ENCODE measurements around the gene TMCC2.

The TMCC2 gene

DNA sequence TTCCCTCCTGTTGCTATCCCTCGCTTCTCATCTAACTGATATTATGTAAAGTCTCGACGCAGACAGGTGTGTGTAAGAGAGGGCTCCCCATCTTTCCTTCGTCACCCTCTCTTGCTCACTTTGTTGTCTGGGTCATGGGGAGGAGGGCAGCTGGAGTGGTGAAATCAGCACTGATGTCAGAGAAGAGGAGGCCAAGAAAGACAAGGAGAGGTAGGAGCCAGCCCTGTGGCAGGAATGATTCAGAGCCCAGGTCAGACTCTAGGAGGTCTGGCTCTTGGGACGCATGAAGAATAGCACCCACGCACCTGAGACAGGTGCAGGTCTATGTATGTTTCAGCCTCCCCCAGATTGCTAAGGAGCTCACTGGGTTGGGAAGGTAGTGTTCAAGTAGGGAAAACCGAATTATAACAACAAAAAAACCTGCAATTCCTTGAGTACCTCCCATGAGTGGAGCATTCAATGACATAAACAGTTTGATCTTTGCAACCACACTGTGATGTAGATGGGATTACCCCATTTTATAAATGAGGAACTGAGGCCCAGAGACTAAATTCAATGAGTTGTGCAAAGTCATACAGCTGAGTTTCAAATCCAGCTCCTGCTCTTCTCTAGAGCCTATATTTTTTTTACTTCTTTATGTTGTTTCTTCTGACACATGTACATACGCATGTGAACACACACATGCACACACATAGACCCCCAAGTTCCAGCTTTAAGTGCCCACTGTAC is 83.4 kb downstream of the TMCC2 start:
- DNase-seq, result no peak

DNA sequence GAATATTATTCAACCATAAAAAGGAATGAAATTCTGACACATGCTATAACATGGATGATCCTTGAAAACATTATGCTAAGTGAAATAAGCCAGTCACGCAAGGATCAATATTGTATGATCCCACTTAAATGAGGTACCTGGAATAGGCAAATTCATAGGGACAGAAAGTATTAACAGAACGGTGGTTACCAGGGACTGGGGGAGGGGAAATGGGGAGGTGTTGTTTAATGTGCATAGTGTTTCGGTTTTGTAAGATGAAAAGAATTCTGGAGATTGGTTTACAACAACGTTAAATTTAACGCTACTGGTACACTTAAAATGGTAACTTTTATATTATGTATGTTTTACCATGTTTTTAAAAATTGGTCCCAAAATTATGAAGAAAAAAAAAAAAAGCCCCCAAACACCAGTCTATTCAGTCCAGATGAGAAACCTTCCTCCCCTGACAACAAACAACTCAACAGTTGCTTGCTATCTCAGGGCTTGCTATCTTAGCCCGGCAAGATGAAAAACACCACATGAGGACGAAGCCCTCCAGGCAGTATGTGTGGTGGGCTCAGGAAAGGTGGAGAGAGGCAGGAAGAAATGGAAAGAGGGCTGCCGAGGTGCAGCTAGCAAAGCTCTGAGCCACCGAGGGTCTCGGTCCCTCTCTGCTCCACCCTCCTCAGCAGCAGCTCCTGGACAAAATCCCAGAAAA is 85.3 kb downstream of the TMCC2 start:
- no peak for DNase-seq

GRCh38 chr1:205313563-205314308 is 86.0 kb downstream of the TMCC2 start:
- DNase-seq, result no peak

DNA sequence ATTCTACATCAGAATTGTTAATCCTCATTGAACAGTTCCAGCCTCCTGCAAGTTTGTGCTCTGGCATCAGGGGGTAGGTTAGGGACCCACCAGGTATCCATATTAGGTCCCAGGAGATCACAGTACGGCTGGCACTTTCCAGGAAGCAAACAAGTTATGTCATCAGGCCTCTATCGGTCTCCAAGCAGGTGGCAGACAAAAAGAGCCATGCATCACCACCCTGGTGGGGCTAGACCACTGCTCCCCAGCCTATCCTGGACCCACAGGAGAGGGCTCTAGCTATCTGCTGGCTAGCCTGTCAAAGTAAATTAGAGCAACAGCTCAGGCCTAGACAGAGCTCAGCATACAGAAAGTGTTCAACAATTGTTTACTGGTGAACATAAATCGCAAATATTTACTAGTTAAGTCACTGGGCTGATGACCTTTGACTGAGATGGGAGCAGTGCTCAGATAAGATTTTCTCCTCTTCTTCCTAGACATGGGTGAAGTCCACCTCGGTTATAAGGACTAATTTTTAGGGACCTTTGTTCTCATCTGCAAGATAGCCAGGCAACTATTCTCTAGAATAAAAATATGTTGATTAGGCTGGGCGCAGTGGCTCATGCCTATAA is 87.4 kb downstream of the TMCC2 start:
- no peak for DNase-seq

DNA sequence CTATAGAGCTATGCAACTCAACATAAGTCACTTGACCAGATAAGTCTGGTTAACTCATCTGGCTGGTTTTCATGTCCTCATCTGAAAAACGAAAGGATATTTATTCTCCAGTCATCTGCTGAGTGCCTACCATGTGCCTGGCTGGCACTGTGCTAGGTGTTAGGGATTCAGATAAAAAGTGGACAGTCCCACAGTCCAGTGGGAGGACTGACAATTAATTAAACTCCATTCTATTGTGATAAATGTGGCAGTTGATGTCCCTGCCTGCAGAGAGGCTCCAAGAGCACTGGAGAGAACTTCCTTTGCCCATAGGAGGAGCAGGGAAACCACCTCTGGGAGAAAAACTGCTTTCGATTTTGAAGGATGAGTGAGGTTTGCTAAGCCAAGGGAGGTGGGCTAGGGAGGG is 88.4 kb downstream of the TMCC2 start:
- DNase-seq, result no peak

GRCh38 chr1:205317311-205317917 is 89.7 kb downstream of the TMCC2 start:
- DNase-seq, result no peak

DNA sequence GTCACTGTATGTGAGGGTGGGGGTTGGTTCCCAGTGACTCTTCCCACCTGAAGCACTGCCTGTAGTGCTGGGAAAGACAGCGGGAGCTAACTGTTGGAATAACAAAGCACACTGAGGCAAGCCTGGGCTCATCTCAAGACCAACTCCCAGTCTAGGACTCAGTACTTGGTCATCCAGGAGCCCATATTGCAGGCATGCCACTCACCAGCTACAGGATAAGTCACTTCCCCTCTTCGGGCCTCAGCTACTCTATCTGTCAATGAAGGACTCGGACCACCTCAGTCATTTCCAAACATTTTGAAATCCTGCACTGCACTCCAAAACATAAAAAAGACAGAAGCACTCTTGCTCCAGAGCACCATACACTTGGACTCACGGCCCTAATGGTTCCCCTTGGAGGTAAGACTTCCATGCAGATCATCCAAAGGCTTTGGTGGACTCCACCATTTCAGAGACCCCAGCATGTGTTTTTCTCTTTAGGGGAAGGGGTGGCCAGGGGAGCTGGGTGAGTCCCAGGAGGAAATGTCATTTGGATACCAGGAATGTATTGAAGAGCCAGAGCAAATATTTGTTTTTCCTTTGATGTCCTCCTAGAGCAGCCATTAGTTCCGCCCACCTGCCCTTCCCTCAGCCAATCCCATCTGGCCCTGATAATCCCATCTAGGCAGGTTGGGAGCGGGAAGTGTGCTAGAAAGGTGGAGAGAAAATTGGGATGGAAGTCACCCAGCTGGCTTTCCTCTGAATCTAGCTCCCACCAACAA is 90.7 kb downstream of the TMCC2 start:
- no peak for DNase-seq

GRCh38 chr1:205319081-205320018 is 91.6 kb downstream of the TMCC2 start:
- DNase-seq, result no peak

DNA sequence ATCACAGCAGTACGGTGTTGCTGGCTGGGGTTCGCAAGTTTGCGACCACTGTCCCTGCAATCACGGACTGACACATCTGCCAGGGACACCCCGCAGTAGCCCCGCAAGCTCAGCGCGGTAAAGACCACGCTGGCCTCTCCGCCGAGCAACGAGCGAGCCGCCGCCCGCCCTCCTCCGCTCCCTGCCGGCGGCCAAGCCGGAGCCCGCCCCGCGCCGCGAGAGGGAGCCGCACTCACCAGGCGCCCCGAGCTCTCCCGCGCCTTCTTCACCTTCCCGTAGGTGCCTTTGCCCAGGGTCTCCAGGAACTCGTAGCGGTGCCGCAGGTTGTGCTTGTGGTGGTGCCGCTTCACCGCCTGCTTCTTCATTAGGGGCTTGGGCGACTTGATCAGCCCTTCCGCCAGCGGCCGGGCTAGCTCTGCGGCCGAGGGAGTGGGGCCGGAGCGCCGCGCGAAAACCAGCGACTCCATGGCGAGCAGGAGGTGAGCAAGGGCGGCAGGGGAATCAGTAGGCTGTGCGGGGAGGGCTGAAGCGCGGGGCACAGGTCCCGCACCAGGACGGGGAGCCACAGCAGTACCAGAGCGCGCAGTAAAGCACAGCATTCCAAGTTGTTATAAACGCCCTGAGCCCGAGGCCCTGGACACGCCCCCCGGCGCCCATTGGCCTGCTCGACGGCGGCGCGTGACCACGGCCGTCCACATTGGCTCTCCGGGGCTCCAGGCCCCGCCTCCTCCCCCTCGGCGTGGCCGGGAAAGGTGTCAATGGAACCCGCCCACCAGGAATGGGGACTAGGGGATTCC is 93.6 kb downstream of the TMCC2 start, which contains the start of gene NUAK2:
NUAK2 (minus strand) TSS at position 584 of the 797 bp plus-strand sequence; CDS start at position 467, 117 bp downstream.
- peak; percentile 79 for DNase-seq

DNA sequence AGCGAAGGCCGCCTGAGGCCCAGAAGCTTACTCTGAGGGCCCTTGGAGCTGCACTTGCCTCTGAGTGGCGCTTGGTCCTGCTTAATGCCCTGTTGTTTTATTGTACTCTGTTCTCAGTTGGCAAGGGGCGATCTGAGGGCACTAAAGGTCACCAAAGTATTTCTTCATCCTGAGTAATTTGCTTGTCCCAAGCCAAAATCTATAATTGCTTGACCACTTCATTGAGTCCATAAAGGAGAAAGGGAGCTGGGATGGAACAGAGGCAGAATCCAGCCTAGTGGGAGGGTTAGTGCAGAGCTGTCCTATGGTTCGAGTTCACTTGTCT is 94.2 kb downstream of the TMCC2 start:
- no peak for DNase-seq
